SU-DHL-6 (cell line): Measurements from ENCODE around the gene NELL1.

Experiments used
- H2AFZ ChIP-seq: fragments of 200-600 bp; sonication (generic); 2 replicates; pipeline ENCODE4 v1.6.1; 2014; ENCODE audit warnings: low read depth, mild to moderate bottlenecking, moderate library complexity, mixed read lengths, antibody characterized with exemption, low read length; ENCODE audit not compliant: severe bottlenecking
- H3F3A ChIP-seq: fragments of 200-600 bp; shearing (Covaris generic); 2 replicates; pipeline ENCODE4 v1.6.0; 2016; ENCODE audit warnings: antibody characterized with exemption, mild to moderate bottlenecking; ENCODE audit not compliant: insufficient read depth
- H3K27ac ChIP-seq: fragments of 200-600 bp; sonication (generic); 2 replicates; pipeline ENCODE4 v1.5.1; 2016; ENCODE audit warnings: low read depth, mild to moderate bottlenecking, low read length, moderate library complexity, mixed read lengths
- H3K27me3 ChIP-seq: fragments of 200-600 bp; sonication (generic), shearing (Covaris generic); 2 replicates; pipeline ENCODE4 v1.6.0; 2014; ENCODE audit warnings: mild to moderate bottlenecking, low read length
- H3K36me3 ChIP-seq: fragments of 200-600 bp; sonication (generic); 2 replicates; pipeline ENCODE4 v1.6.1; 2014; ENCODE audit warnings: mild to moderate bottlenecking, low read length, mixed read lengths
- H3K4me2 ChIP-seq: fragments of 300-600, 200-600 bp; shearing (Covaris generic), sonication (generic); 2 replicates; pipeline ENCODE4 v1.6.0; 2014; ENCODE audit warnings: low read length, low read depth, mild to moderate bottlenecking; ENCODE audit not compliant: poor library complexity, severe bottlenecking
- H3K4me3 ChIP-seq: fragments of 200-600 bp; sonication (generic); 2 replicates; pipeline ENCODE4 v1.5.1; 2014; ENCODE audit warnings: antibody characterized with exemption, low read length, mild to moderate bottlenecking, mixed read lengths; ENCODE audit not compliant: insufficient read depth, poor library complexity, severe bottlenecking
- H3K79me2 ChIP-seq: fragments of 200-600 bp; sonication (generic); 2 replicates; pipeline ENCODE4 v1.6.1; 2014; ENCODE audit warnings: mild to moderate bottlenecking, low read length, moderate library complexity; ENCODE audit not compliant: insufficient read depth
- H3K9ac ChIP-seq: fragments of 200-600 bp; sonication (generic); 2 replicates; pipeline ENCODE4 v1.7.0; 2014; ENCODE audit warnings: mild to moderate bottlenecking, low read length
- H3K9me2 ChIP-seq: fragments of 200-600 bp; sonication (generic); replicated peaks from 2 replicates; pipeline ENCODE4 v1.6.1; 2014; ENCODE audit warnings: low read length; ENCODE audit not compliant: insufficient read depth
- H3K9me3 ChIP-seq: fragments of 200-600 bp; sonication (generic); 2 replicates; pipeline ENCODE4 v1.6.1; 2014; ENCODE audit warnings: low read length, mixed read lengths; ENCODE audit not compliant: insufficient read depth
- H4K20me1 ChIP-seq: fragments of 200-600 bp; sonication (generic); 2 replicates; pipeline ENCODE4 v1.6.1; 2014; ENCODE audit warnings: low read depth, mild to moderate bottlenecking, antibody characterized with exemption, low read length, moderate library complexity, mixed read lengths
- CTCF ChIP-seq: fragments of 200-600 bp; sonication (generic); IDR thresholded peaks from one replicate; pipeline ENCODE4 v1.5.1; 2017; ENCODE audit warnings: antibody characterized with exemption, mild to moderate bottlenecking, low read length, moderate library complexity; ENCODE audit not compliant: insufficient read depth, poor library complexity, severe bottlenecking
- EZH2phosphoT487 ChIP-seq: fragments of 200-600 bp; sonication (generic), shearing (Covaris generic); conservative IDR thresholded peaks from 2 replicates; pipeline ENCODE4 v1.6.1; 2018; ENCODE audit warnings: mild to moderate bottlenecking, antibody characterized with exemption, low read length, moderate library complexity, mixed read lengths

Gene NELL1

GRCh38 chr11:21350613-21351012 is 681.2 kb downstream of the NELL1 start:
- Histone ChIP-seq H3K79me2 (no peaks in the 10 kb centered on the region), H3K4me2 (no peak overlapping the region), H3K27me3 (no peaks in the 10 kb centered on the region), H3K9me3 (no peaks in the 10 kb centered on the region), H3K27ac (no peak overlapping the region), H3K9me2 (no peaks in the 10 kb centered on the region; the same call in 1 of the 2 replicates), H2AFZ (no peak overlapping the region), H4K20me1 (no peaks in the 10 kb centered on the region), H3K36me3 (no peaks in the 10 kb centered on the region), H3K4me3 (no peak overlapping the region), H3F3A (no peaks in the 10 kb centered on the region), H3K9ac (no peak overlapping the region)
- no peak for TF ChIP-seq EZH2phosphoT487
- TF ChIP-seq CTCF, result no peak

- H3K79me2 ChIP-seq, result no peaks in the 10 kb centered on the region
- H3K27ac ChIP-seq, result no peak overlapping the region
- H3F3A ChIP-seq, result no peaks in the 10 kb centered on the region
- no peaks in the 10 kb centered on the region for H4K20me1 ChIP-seq
- no peak for TF ChIP-seq CTCF
- no peak for TF ChIP-seq EZH2phosphoT487
- H3K9me2 ChIP-seq, result no peaks in the 10 kb centered on the region; the same call in 1 of the 2 replicates
- H3K4me2 ChIP-seq, result no peak overlapping the region
- H2AFZ ChIP-seq, result no peak overlapping the region
- no peaks in the 10 kb centered on the region for H3K36me3 ChIP-seq
- no peak overlapping the region for H3K4me3 ChIP-seq
- no peaks in the 10 kb centered on the region for H3K9me3 ChIP-seq
- H3K27me3 ChIP-seq, result no peaks in the 10 kb centered on the region
- no peak overlapping the region for H3K9ac ChIP-seq
Observed at GRCh38 chr11:21353425-21353824, 684.0 kb downstream of the NELL1 start.

- Histone ChIP-seq H3K4me3 (no peak overlapping the region), H3F3A (no peaks in the 10 kb centered on the region), H3K27me3 (no peaks in the 10 kb centered on the region), H3K4me2 (no peak overlapping the region), H3K9me3 (no peaks in the 10 kb centered on the region), H3K79me2 (no peaks in the 10 kb centered on the region), H3K36me3 (no peaks in the 10 kb centered on the region), H3K9ac (no peak overlapping the region), H3K9me2 (no peaks in the 10 kb centered on the region), H3K27ac (no peak overlapping the region), H4K20me1 (no peaks in the 10 kb centered on the region), H2AFZ (no peak overlapping the region)
- no peak for TF ChIP-seq EZH2phosphoT487
- TF ChIP-seq CTCF, result no peak
Observed at GRCh38 chr11:21364866-21365624, 695.7 kb downstream of the NELL1 start.
